Activated naive CD8-positive, alpha-beta T cell treated with anti-CD3 and anti-CD28 coated beads, Interleukin-2, amount 50 U/mL, for 24 hours (primary cell): Measurements from ENCODE around the gene CLNK.

Experiments used
- ATAC-seq: fragments of 150-1000 bp; cut with Tn5 transposase; one replicate; pipeline ENCODE4 v1.10.0; 2021
- DNase-seq: peaks from one replicate; pipeline ENCODE4 v3.0.0; 2021
- H3K27ac Mint-ChIP-seq: one replicate; pipeline ENCODE4 v1.8.0; 2021; ENCODE audit warnings: mild to moderate bottlenecking, mixed read lengths
- H3K27me3 Mint-ChIP-seq: one replicate; pipeline ENCODE4 v1.8.0; 2021; ENCODE audit warnings: mixed read lengths
- H3K36me3 Mint-ChIP-seq: one replicate; pipeline ENCODE4 v1.8.0; 2021; ENCODE audit warnings: low read depth, mixed read lengths
- H3K4me1 Mint-ChIP-seq: one replicate; pipeline ENCODE4 v1.8.0; 2021; ENCODE audit warnings: mixed read lengths
- H3K4me3 Mint-ChIP-seq: one replicate; pipeline ENCODE4 v1.8.0; 2021; ENCODE audit warnings: mild to moderate bottlenecking, moderate library complexity, mixed read lengths
- H3K9me3 Mint-ChIP-seq: one replicate; pipeline ENCODE4 v1.8.0; 2021; ENCODE audit warnings: mixed read lengths

Gene CLNK, protein sequence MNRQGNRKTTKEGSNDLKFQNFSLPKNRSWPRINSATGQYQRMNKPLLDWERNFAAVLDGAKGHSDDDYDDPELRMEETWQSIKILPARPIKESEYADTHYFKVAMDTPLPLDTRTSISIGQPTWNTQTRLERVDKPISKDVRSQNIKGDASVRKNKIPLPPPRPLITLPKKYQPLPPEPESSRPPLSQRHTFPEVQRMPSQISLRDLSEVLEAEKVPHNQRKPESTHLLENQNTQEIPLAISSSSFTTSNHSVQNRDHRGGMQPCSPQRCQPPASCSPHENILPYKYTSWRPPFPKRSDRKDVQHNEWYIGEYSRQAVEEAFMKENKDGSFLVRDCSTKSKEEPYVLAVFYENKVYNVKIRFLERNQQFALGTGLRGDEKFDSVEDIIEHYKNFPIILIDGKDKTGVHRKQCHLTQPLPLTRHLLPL

DNA sequence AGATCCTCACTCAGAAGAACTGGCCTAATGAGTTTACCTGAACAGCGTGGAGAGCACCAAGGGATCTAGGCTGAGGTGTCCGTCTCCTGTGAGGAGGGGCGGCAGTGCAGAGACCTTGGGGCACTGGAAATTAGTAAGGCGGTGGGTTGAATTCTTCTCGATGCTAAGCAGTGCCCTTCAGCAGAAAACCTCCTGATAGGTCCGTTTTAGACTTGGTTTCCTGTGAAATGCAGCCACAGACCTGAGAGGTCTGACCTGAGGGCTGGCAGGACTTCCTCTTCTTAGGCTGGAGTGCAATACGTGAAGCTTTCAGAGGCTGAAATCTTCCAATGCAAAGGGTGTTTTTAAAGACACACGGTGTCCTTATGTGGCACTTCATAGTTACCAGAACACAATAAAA is at the start of gene CLNK:
Gene CLNK (minus strand): TSS at position 138 of the 400 bp plus-strand sequence. CDS start 16,899 bp downstream, outside the sequence.
- ATAC-seq (no peak), DNase-seq (no peak)
- peak within 1 kb of the TSS; percentile 52 for H3K27ac Mint-ChIP-seq
- H3K9me3 Mint-ChIP-seq, result no peaks in the 10 kb centered on the region
- peak within 1 kb of the TSS; percentile 38 for H3K4me3 Mint-ChIP-seq
- H3K36me3 Mint-ChIP-seq, result no peaks in the 10 kb centered on the region
- peaks cover 16% of the 10 kb centered on the region for H3K4me1 Mint-ChIP-seq
- H3K27me3 Mint-ChIP-seq, result no peaks in the 10 kb centered on the region

DNA sequence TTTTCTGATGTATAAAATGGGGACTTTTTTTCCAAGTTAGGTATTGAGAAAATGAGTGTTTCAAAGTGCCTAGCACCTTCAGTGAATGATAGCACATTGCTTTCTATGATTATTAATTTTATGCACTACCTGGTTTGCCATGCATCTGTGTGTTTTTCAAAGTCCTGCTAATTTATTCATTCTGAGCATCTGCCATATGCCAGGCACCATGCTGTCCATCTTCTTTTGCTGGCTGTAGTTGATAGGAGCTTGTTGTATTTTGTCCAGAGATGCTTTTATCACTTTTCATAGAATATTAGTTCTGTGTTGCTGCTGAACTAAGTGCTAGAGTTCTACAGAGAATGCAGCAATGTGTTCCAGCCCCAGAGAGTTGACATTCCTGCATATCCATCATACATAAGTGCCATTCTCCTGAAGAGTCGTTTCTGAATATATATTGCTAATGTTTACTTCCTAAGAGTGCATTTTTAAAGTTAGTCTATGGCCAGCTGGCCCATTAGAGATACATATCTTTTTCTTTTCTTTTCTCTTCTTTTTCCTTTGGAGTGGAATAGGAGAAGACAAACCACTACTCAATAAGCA is 49.0 kb upstream of the CLNK start:
- Mint-ChIP-seq H3K27me3 (no peaks in the 10 kb centered on the region), H3K27ac (peak overlapping the region; percentile 99), H3K4me3 (peak overlapping the region; percentile 39), H3K4me1 (peaks cover 76% of the 10 kb centered on the region), H3K36me3 (peaks cover 14% of the 10 kb centered on the region), H3K9me3 (peaks cover 8% of the 10 kb centered on the region)
- DNase-seq (no peak), ATAC-seq (no peak)

DNA sequence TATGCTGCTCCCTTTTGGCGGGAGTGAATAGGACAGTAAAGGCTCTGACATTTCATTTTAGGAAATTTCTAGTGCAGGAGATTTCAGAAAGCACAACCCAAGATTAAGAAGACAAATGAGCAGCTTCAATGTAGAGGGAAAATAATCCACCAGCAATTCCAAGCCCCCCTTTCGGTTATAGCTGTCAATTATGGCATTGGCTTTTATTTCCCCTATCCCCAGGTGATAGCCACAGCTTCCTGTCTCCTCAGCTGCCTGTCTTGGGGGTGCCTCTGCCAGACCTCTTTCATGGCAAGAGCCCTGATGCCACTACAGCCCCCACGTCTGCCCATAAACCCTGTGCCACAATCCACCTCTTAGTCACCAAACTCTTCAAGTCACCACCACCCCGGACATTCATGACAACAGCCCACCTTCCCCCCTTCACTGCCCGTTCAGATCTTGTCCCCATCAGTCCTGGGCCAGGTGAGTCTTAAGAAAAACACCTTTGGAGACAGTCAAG is 48.4 kb upstream of the CLNK start:
- Mint-ChIP-seq H3K27me3 (no peaks in the 10 kb centered on the region), H3K9me3 (peaks cover 8% of the 10 kb centered on the region), H3K36me3 (peaks cover 14% of the 10 kb centered on the region), H3K4me3 (peak overlapping the region; percentile 39), H3K4me1 (peaks cover 82% of the 10 kb centered on the region), H3K27ac (peak overlapping the region; percentile 99)
- ATAC-seq, result peak; percentile 20
- peak; percentile 27 for DNase-seq

DNA sequence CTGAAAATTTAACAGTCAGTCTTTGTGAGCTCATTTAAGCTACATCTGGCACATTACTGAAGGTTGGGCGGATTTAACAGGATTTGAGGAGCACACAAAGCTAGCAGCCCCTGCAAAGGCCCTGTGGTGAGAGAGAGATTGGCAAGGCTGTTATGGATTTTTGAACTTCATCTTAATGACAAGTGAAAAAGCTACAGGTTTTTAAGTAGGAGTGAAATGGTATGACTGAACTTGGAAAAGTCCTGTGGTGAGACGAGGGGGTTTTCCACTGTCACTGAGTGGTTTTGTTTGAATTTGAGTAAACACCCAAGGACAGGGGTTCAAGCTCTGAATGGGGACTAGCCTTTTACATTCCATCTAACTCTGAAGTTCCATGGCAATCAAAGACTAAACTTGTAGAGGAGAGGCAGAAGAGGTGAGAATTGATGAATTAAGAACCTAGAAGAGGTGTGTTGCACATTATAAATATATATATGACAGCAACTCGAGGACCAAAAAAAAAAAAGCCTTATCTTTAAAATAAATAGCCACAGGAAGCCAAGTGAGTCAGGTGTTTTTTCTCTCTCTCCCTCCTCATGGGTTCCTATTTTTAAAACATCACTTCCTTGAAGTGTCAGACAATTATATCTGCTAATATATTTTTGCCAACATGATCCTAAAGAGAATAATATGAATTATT is 47.8 kb upstream of the CLNK start:
- Mint-ChIP-seq H3K27me3 (no peaks in the 10 kb centered on the region), H3K27ac (peak overlapping the region; percentile 99), H3K4me3 (peak overlapping the region; percentile 58), H3K9me3 (peaks cover 6% of the 10 kb centered on the region), H3K4me1 (peaks cover 85% of the 10 kb centered on the region), H3K36me3 (peaks cover 17% of the 10 kb centered on the region)
- DNase-seq (peak; percentile 40), ATAC-seq (peak; percentile 14)

DNA sequence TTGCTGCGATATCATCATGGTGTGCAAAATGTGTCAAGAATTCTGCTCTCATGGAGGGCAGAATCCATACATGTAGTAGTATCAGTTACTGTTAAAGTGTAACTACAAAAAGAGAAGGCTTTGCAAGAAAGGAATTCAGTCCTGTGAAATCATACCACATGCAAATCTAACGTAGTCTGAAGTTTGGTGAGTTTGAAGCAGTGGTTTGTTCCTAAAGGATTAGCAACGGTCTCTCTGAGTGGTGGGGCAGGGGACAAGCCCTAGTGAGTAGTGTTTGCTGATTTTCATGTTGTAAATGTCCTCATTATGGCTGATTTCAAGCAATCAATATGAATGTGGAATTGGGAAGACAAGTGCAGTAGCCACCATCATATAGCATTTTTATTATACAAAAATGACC is 47.1 kb upstream of the CLNK start:
- Mint-ChIP-seq H3K27me3 (no peaks in the 10 kb centered on the region), H3K9me3 (peaks cover 5% of the 10 kb centered on the region), H3K27ac (peak overlapping the region; percentile 99), H3K4me3 (no peak overlapping the region), H3K36me3 (peaks cover 17% of the 10 kb centered on the region), H3K4me1 (peaks cover 86% of the 10 kb centered on the region)
- ATAC-seq (no peak), DNase-seq (no peak)

DNA sequence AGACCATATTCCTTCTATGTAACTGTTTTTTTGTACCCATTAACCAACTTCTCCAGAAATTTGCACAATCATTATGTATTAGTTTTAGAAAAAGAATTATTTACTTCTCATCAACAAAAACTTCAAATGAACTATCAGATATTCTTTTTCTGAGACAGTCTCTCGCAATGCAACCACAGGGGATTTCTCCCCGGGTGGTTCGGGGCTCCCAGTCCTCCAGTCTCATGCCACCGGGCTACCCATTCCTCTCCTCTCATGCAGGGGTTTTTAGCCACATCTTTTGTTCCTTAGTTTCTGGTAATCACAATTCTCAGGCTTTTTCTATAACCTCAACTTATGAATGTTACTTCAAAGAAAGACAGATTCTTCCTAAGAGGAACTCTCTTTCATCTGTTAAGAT is 46.6 kb upstream of the CLNK start:
- ATAC-seq, result no peak
- Mint-ChIP-seq H3K9me3 (peaks cover 5% of the 10 kb centered on the region), H3K27ac (peak overlapping the region; percentile 99), H3K4me1 (peaks cover 87% of the 10 kb centered on the region), H3K36me3 (peaks cover 17% of the 10 kb centered on the region), H3K4me3 (peak overlapping the region; percentile 12), H3K27me3 (no peaks in the 10 kb centered on the region)
- DNase-seq, result no peak

DNA sequence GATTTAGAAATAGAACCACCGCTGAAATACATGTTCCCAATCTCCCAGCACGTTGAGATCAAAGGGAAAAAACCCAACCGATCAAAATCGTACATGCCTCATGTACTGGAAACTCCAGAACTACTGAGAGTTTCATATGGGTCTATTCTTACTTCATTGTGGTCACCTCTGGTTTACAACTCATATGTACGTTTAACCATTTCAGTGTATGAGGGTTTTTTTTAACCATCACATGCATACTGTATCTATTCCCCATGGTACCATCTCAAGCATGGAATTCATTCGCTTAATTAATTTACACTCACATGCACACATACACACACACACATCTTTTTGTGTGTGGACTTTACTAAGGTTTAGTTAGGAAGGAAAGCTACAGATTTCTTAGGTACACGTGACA is 46.0 kb upstream of the CLNK start:
- H3K27me3 Mint-ChIP-seq, result no peaks in the 10 kb centered on the region
- peaks cover 5% of the 10 kb centered on the region for H3K9me3 Mint-ChIP-seq
- no peak for DNase-seq
- H3K4me3 Mint-ChIP-seq, result peak overlapping the region; percentile 48
- H3K36me3 Mint-ChIP-seq, result peaks cover 17% of the 10 kb centered on the region
- ATAC-seq, result peak; percentile 48
- H3K4me1 Mint-ChIP-seq, result peaks cover 87% of the 10 kb centered on the region
- peak overlapping the region; percentile 99 for H3K27ac Mint-ChIP-seq

DNA sequence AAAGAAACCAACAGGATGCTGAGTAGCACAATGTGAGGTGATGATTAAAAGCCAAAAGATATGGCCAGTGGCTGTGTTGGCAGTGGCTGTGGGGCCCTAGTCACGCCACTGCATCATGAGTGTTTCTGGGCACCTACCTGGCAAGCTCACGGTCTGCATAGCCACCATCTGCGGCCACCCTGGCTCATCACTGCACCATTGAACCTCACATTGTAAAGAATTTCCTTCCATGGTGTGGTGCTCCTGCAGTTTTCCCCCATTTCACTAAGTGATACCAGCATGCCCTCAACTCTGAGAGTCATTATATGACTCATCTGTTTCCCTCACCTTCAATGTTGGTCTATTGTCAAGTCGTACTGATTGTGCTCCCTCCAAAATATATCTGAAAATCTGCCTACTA is 45.5 kb upstream of the CLNK start:
- H3K4me1 Mint-ChIP-seq, result peaks cover 85% of the 10 kb centered on the region

DNA sequence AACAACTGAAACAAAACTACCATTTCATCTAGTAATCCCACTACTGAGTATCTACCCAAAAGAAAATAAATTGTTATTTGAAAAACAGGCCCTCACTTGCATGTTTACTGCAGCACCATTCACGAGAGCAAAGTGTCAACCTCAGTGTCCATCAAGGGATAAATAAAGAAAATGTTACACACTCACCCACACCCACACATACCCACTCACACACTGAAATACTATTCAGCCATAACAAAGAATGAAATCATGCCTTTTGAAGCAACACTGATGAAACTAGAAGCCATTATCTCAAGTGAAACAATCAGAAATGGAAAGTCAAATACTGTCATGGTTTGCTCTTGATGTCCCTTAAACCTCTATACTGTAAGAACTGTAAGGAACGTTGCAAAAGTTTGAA is 44.8 kb upstream of the CLNK start:
- H3K4me1 Mint-ChIP-seq, result peaks cover 81% of the 10 kb centered on the region
- no peak for DNase-seq
- peaks cover 14% of the 10 kb centered on the region for H3K36me3 Mint-ChIP-seq
- H3K27ac Mint-ChIP-seq, result peak overlapping the region; percentile 99
- peaks cover 5% of the 10 kb centered on the region for H3K9me3 Mint-ChIP-seq
- no peaks in the 10 kb centered on the region for H3K27me3 Mint-ChIP-seq
- peak overlapping the region; percentile 12 for H3K4me3 Mint-ChIP-seq
- ATAC-seq, result no peak

More for the DNA sequence above, 45.5 kb upstream of the CLNK start:
- DNase-seq, result peak; percentile 33
- Mint-ChIP-seq H3K27me3 (no peaks in the 10 kb centered on the region), H3K9me3 (peaks cover 5% of the 10 kb centered on the region), H3K4me3 (peak overlapping the region; percentile 48), H3K27ac (peak overlapping the region; percentile 99), H3K36me3 (peaks cover 14% of the 10 kb centered on the region)
- ATAC-seq, result peak; percentile 41

DNA sequence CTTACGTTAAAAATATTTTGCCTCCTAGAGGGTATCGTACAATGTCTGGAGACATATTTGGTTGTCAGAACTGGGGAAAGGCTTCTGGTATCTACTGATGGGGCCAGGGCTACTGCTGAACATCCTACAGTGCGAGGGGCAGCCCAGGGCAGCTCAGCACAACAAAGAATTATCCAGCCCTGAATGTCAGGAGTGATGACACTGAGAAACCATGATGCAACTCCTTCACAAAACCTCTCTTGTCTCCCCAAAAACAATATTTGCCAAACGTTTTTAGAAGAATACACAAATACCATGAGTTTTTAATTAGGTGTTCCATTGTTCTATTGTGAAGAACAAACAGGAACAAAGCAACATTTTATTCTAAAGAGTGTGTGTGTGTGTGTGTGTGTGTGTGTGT is 43.4 kb upstream of the CLNK start:
- DNase-seq, result no peak
- Mint-ChIP-seq H3K4me3 (no peak overlapping the region), H3K27ac (peak overlapping the region; percentile 99), H3K4me1 (peaks cover 80% of the 10 kb centered on the region), H3K27me3 (no peaks in the 10 kb centered on the region), H3K36me3 (peaks cover 14% of the 10 kb centered on the region), H3K9me3 (peaks cover 5% of the 10 kb centered on the region)
- ATAC-seq, result no peak

DNA sequence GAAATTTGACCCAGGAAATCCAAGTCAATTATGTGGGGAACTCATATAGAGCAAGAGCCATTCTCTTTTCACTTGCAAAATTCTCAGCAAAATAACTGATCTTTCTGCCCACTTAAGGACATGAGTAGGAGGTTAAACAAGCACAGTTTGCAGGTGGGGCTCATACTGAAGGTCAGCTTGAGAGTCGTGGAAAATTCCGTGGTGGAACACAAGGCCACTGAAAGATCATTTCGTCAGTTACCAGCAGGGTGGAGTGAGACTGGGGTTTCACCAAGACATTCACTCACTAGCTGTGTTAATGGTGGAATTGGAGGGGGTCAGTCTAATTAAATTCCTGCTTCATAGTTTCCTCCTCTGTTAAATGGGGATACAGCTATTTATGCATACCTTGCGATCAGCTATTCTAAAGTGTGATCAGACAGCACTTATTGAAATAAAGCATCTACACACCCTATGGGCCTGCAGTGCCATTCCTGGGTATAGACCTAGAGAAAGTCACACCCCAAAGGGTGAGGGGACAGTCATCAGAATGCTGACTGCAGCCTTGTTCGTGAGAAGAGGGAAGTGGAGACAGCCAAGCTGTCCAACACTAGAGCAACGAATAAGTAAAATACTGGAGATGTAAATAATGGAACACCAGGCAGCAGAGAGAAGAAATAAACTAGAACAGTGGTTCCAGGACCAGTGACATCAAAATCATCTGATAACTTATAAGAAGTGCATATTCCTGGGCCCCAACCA is 42.7 kb upstream of the CLNK start:
- peaks cover 75% of the 10 kb centered on the region for H3K4me1 Mint-ChIP-seq
- peak; percentile 55 for ATAC-seq
- peaks cover 7% of the 10 kb centered on the region for H3K9me3 Mint-ChIP-seq
- no peaks in the 10 kb centered on the region for H3K27me3 Mint-ChIP-seq
- H3K27ac Mint-ChIP-seq, result peak overlapping the region; percentile 99
- H3K36me3 Mint-ChIP-seq, result peaks cover 14% of the 10 kb centered on the region
- peak; percentile 44 for DNase-seq
- no peak overlapping the region for H3K4me3 Mint-ChIP-seq

DNA sequence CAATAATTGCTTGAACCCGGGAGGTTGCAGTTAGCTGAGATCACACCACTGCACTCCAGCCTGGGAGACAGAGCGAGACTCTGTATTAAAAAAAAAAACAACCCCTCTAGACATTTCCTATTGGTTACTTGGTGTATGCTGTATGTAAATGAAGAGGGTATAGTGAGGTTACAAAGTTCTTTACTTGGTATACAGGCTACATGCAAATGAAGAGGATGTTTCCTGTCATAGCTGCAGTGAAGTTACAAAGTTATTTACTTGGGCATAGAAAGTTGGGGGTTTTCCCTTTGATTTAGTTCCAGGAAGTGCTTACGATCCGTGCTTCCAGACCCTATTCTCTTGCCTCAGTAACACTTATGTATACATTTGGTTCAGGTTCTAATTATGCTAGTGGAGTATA is 38.4 kb upstream of the CLNK start:
- H3K9me3 Mint-ChIP-seq, result peaks cover 4% of the 10 kb centered on the region
- peak; percentile 57 for ATAC-seq
- H3K4me1 Mint-ChIP-seq, result peaks cover 42% of the 10 kb centered on the region
- H3K27ac Mint-ChIP-seq, result no peak overlapping the region
- DNase-seq, result no peak
- H3K4me3 Mint-ChIP-seq, result no peak overlapping the region
- no peaks in the 10 kb centered on the region for H3K27me3 Mint-ChIP-seq
- H3K36me3 Mint-ChIP-seq, result peaks cover 3% of the 10 kb centered on the region

DNA sequence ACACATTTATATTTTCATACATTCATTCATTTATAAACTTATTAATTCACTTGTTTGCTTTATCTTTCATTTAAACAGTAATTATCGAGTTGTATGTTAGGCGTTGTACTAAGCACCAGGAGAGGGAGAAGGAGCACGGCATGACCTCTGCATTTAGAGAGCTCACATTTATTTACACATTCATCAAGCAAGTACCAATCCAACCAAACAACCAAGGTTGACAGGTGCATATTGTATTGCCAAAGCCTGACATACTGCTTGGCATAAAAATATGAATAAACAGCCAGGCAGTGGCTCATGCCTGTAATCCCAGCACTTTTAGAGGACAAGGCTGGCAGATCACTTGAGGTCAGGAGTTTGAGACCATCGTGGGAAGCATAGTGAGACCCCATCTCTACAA is 37.0 kb upstream of the CLNK start:
- Mint-ChIP-seq H3K36me3 (no peaks in the 10 kb centered on the region), H3K4me1 (peaks cover 29% of the 10 kb centered on the region), H3K27ac (no peak overlapping the region), H3K4me3 (no peak overlapping the region), H3K27me3 (peaks cover 3% of the 10 kb centered on the region), H3K9me3 (peaks cover 4% of the 10 kb centered on the region)
- ATAC-seq (no peak), DNase-seq (no peak)

DNA sequence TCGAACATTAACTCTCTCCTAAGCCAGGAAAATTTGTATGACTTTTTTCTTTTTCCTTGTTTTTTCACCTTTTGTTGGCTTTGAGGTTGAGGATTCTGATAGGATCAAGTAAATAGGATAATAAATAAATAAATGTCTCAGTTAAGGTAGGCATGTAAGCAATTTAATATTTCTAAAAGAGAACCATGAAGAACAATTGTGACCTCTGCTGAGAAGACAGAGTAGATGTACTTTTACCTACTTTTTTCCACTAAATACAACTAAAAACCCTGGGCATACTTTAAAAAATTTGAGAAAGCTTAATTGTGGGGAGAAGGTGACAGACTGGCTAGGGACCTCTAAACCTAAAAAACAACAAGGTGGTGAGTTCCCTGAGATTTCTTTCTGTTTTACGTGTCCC is 31.6 kb upstream of the CLNK start:
- Mint-ChIP-seq H3K4me1 (peaks cover 4% of the 10 kb centered on the region), H3K27me3 (peaks cover 6% of the 10 kb centered on the region), H3K9me3 (peaks cover 6% of the 10 kb centered on the region), H3K4me3 (no peak overlapping the region), H3K27ac (no peak overlapping the region), H3K36me3 (no peaks in the 10 kb centered on the region)
- DNase-seq, result no peak
- ATAC-seq, result no peak
